Loucy (cell line): ENCODE results near the gene TMIE.

ENCODE experiments used
- EZH2phosphoT487 ChIP-seq: fragments of 200-600 bp; IDR thresholded peaks from 2 replicates; pipeline ENCODE4 v1.6.1; 2018; ENCODE audit warnings: antibody characterized with exemption, mild to moderate bottlenecking, moderate library complexity, borderline replicate concordance
- TF ChIP-seq, protein P1 (sequence below): fragments of 200-600 bp; sonication (generic); conservative IDR thresholded peaks from 2 replicates; pipeline ENCODE4 v1.5.1; 2014; ENCODE audit warnings: mild to moderate bottlenecking, antibody characterized with exemption, low read length

DNA sequence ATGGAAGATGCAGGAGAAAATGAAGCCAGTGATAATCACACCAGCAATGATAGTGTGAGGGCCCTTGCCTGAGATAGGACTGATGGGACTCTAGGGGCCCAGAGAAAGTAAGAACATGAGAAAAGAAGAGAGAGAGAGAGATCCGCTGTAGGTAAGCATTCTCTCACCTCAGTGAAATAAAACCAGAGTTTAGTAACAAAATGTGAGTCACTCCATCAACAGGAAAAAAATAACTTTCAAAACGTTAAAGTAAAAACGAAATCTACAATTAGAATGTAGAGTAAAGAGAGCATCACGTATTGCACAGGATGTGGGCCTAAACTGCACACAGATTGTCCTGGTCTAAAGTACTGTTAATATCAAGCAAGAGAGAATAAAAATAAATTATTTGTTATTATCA, 23.2 kb downstream of the TMIE start:
- TF ChIP-seq, protein P1, sequence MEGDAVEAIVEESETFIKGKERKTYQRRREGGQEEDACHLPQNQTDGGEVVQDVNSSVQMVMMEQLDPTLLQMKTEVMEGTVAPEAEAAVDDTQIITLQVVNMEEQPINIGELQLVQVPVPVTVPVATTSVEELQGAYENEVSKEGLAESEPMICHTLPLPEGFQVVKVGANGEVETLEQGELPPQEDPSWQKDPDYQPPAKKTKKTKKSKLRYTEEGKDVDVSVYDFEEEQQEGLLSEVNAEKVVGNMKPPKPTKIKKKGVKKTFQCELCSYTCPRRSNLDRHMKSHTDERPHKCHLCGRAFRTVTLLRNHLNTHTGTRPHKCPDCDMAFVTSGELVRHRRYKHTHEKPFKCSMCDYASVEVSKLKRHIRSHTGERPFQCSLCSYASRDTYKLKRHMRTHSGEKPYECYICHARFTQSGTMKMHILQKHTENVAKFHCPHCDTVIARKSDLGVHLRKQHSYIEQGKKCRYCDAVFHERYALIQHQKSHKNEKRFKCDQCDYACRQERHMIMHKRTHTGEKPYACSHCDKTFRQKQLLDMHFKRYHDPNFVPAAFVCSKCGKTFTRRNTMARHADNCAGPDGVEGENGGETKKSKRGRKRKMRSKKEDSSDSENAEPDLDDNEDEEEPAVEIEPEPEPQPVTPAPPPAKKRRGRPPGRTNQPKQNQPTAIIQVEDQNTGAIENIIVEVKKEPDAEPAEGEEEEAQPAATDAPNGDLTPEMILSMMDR: no peak
- no peak for TF ChIP-seq EZH2phosphoT487
